HUDEP-2 (cell line): ENCODE results near the gene SERPINB8.

Experiments
- DNase-seq, 76 experiments: peaks; one replicate each; lab custom pipeline; 2025; ENCODE audit not compliant: unreplicated experiment in 76 of 76; lab: John Stamatoyannopoulos, UW

The SERPINB8 gene

GRCh38 chr18:63964908-63965307, 5.0 kb upstream of the SERPINB8 start:
- DNase-seq, result no peak

- DNase-seq, result no peak
Observed at GRCh38 chr18:63965716-63966330, 4.1 kb upstream of the SERPINB8 start.

DNA sequence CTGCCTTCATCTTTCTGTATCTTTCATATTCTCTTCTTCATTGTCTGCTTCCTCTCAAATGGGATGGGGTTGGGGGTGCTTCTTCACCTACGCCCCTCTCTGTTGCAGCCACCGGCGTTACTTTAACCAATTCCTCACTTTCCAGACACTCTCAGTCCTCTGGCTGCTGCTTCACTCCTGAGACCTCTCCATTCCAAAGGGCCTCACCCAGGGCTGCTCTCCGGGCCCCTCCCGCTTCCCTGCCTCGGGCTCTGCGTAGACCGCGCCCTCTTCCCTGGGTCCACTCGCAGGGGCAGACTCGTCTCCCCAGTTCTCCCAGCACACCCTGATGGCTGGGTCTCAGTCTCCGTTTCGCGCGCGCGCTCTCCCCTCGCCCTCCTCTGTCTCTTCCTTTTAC, 926 bp downstream of the SERPINB8 start:
- no peak for DNase-seq

DNA sequence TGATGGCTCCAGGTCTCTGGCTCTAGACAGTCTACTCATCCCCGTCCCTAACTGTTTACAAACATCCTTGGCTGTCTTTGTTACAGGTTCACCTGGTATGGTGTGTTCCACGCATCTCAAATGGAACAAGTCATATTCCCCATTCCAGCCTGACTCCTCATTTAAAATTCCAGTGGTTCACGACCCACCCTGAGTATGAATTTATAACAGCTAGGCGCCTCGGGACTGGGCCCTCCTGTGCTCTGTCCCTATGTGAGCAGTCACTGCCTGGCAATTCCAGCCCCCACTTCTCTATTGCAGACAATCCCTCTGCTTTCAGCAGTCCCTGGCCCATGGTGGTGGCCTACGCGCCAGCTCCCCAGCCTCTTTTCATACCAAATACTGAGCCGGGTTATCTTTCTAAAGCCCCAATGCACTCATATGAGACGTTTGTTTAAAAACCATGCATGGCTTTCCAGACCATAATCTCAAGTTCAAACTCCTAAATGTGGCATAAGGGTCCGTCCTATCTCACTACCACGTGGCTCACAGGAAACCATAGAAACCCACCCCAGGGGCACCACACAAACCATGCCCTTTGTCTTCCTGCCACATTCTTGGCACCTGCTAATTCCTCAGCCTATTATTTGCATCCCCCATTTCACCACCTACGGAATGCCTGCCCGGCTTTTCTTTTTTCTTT, 1.6 kb downstream of the SERPINB8 start:
- DNase-seq, result no peak

DNA sequence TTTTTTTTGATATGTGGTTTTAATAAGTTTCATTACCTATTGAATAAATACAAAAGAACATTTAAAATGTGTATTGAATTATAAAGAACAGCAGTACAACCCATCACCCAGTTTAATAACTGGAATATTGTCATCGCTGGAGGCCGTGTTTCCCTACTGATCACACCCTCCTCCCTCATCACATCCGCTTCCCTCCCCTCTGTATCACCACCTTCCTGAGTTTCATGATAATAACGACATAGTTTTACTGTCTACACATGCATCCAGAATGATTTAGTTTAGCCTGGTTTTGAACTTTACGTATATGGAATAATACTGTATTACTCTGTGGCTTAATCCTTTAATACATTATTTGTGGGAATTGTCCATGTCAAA, 2.1 kb downstream of the SERPINB8 start:
- no peak for DNase-seq

- peak in 3 of 76 experiments; percentile 0 to 2 (median 1) for DNase-seq
Observed at GRCh38 chr18:63974991-63975390, 5.1 kb downstream of the SERPINB8 start.

- no peak for DNase-seq
Observed at GRCh38 chr18:63975628-63976027, 5.7 kb downstream of the SERPINB8 start.

DNA sequence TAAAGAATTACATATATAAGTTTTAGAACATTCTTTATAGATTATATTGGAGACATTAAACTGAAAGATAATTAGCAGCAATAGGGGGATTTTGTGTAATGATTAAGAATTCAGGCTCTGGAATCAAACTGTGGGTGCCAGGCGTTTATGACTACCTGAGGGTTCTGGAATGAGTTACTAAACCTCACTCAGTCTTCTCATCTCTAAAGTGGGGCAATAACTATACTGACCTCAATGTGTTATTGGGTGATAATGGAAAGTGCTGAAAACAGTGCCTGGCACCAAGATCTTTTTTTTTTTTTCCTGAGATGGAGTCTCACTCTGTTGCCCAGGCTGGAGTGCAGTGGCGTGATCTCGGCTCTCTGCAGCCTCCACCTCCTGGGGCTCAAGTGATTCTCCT, 7.2 kb downstream of the SERPINB8 start:
- DNase-seq, result no peak

- peak in 20 of 76 experiments; percentile 1 to 42 (median 14) for DNase-seq
Observed at GRCh38 chr18:63979409-63979920, 9.6 kb downstream of the SERPINB8 start.

GRCh38 chr18:63980027-63980426, 10.1 kb downstream of the SERPINB8 start:
- DNase-seq, result no peak

DNA sequence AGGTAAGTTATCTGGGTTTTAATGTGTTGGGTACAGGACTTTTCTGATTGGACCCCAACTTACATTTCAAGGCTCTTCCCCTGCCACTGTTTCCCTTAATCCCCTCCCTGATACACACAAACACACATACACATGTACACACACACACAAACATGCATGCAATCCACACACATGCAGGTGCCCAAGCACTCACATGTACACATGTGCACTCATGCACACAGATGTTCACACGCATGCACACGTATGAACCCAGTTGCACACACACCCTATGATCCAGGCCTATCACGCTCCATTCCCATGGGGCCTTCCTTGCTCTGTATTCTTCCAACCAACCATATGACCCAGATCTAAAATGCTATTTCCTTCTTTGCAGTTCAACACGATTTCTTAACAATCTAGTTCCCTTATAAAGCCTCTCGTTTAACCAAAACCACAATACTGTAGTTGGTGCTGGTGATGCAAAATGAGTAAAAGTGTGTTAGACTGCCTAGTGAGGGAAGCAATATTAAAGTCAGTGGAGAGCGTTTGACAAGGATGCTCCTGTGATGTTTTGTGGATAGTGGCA, 11.1 kb downstream of the SERPINB8 start:
- DNase-seq, result no peak

DNA sequence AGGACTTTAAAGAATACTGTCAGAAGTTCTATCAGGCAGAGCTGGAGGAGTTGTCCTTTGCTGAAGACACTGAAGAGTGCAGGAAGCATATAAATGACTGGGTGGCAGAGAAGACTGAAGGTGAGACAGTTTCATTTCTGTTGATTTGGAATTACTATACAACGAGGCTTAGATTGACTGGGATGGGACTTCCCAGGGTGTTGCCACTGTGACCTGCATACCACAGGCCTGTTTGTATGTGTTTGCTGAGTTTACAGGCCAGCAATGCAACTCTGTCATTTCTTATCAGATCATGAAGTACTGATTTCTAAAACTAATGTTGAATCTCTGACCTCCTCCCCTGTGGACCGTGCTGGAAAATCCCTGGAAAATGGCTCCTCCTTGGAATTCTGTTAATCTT, 11.8 kb downstream of the SERPINB8 start:
- no peak for DNase-seq

- DNase-seq, result no peak
Observed at GRCh38 chr18:63982361-63982760, 12.5 kb downstream of the SERPINB8 start.

DNA sequence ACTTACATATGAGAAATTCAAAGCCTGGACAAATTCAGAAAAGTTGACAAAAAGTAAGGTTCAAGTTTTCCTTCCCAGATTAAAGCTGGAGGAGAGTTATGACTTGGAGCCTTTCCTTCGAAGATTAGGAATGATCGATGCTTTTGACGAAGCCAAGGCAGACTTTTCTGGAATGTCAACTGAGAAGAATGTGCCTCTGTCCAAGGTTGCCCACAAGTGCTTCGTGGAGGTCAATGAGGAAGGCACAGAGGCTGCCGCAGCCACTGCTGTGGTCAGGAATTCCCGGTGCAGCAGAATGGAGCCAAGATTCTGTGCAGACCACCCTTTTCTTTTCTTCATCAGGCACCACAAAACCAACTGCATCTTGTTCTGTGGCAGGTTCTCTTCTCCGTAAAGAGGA, 17.0 kb downstream of the SERPINB8 start:
- no peak for DNase-seq

DNA sequence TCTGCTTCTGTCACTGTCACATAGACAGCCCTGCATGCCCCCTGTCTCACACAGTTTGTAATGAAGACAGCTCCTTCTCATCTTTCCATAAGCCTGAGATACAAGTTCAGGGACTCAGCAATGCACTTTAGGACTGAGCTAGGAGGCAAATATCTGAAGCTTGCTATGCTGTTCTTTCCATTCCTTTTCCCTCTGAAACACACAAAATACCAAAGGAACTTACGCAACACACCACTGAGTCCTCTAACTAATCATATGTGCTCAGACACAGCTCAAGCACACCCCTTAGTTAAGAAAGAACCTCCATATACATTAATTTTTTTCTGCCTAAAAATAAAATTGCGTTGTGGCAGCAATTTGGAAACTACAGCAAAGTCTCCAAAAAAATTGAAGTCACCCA, 17.9 kb downstream of the SERPINB8 start:
- DNase-seq, result no peak

- no peak for DNase-seq
Observed at GRCh38 chr18:63992751-63993150, 22.9 kb downstream of the SERPINB8 start.

DNA sequence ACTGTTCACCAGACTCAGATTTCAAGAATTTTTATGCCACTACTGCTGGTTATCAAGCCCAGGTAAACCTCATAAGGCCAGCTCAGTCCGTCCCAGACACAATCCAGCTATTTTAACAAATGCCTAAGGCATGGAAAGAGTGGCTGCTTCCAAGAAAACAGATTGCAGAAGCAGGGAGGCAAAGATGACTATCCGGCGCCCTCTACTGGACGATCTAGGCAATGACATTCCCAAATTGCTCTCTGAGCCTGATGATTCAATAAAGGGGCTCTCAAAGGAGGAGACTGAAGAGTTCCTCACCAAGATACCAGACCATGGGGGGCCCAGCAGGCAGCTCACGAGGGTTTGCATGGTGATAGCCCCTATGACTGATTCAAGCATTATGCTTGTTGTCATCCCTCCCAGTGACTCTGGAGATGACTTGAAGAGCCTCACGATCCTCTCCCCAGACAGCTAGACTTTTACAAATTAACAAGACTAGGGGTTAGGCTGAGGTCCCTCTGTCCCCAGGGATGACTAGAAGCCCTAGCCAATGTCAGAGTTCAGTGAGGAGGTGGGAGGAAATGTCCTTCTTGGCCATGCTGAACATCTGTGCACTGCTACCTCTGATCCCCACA, 25.0 kb downstream of the SERPINB8 start:
- DNase-seq, result peak in 27 of 76 experiments; percentile 0 to 55 (median 9)

DNA sequence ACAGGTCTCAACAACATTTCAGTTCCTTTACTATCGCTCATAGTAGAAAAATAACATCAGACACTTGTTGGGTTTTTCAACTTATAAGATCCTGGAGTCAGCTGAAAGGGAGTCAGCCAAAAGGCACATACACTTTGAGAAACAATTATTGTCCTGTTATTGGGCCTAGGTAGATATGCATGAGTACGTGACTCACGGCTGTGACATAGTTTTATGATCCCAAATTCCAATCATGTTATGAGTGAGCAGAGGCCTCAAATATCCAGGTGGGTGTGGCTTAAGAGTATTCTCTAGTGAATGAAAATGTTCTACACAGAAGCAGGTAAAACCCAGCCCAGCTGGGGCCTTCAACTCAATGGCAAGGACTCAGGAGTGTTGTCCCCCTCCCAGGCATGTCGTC, 27.2 kb downstream of the SERPINB8 start:
- no peak for DNase-seq

- no peak for DNase-seq
Observed at GRCh38 chr18:63997606-63998005, 27.7 kb downstream of the SERPINB8 start.

- DNase-seq, result no peak
Observed at GRCh38 chr18:63999871-64000270, 30.0 kb downstream of the SERPINB8 start.

DNA sequence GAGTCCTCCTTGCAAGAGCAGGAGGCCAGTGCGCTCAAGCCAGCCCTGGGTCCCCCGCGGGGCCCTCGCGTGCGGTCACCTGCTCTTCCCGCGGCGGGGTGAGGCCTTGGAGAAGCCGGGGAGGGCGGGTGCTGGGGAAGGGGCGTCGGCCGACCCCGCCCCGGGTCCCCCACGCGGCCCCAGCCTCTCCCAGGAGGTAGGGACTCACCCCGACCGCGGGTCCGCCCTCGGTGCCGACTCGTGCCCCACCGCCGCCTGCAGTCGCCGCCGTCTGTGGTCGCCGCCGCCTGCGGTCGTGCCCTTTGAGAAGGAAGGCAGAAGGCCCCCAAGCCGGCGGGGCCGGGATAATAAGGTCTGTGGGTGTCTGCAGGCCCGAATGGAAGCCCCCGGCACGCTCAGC, 32.7 kb downstream of the SERPINB8 start:
- DNase-seq, result no peak

- no peak for DNase-seq
Observed at GRCh38 chr18:64009305-64009704, 39.4 kb downstream of the SERPINB8 start.
